GM23338 (cell line): ENCODE measurements around the gene RASA3. TPM values are rescaled to one million over a fixed set of nuclear protein-coding genes. Genes with fewer than 3 reads are reported as not detected.
A peak's percentile ranks its signal among the peaks of the same experiment; 100 is the strongest.

ENCODE experiments used
- ATAC-seq: fragments of 200-7000 bp; cut with Tn5 transposase; 3 replicates; pipeline ENCODE4 v1.9.1; 2020
- DNase-seq: peaks from one replicate; pipeline ENCODE4 v3.0.0-alpha.2; 2015; ENCODE audit warnings: low spot score
- H2AFZ ChIP-seq: fragments of 200-600 bp; sonication (generic); 2 replicates; pipeline ENCODE4 v1.8.0; 2016; ENCODE audit warnings: antibody characterized with exemption, mild to moderate bottlenecking, moderate library complexity
- H3F3A ChIP-seq: fragments of 200-600 bp; sonication (generic); replicated peaks from 2 replicates; pipeline ENCODE4 v1.8.0; 2017; ENCODE audit warnings: antibody characterized with exemption, mixed run types, low read depth
- H3K27ac ChIP-seq: fragments of 200-600 bp; sonication (generic); 2 replicates; pipeline ENCODE4 v1.6.1; 2016; ENCODE audit warnings: low read depth
- H3K27me3 ChIP-seq: fragments of 200-600 bp; sonication (generic); 2 replicates; pipeline ENCODE4 v1.8.0; 2016; ENCODE audit warnings: mild to moderate bottlenecking, mixed run types, moderate library complexity; ENCODE audit not compliant: insufficient read depth
- H3K36me3 ChIP-seq: fragments of 200-600 bp; sonication (generic); 2 replicates; pipeline ENCODE4 v1.8.0; 2016; ENCODE audit warnings: mild to moderate bottlenecking; ENCODE audit not compliant: insufficient read depth
- H3K4me1 ChIP-seq: fragments of 200-600 bp; sonication (generic); 2 replicates; pipeline ENCODE4 v1.8.0; 2016; ENCODE audit warnings: mild to moderate bottlenecking, moderate library complexity; ENCODE audit not compliant: insufficient read depth
- H3K4me2 ChIP-seq: fragments of 200-600 bp; sonication (generic); 2 replicates; pipeline ENCODE4 v1.7.1; 2017; ENCODE audit warnings: mixed run types
- H3K4me3 ChIP-seq: fragments of 200-600 bp; sonication (generic); 2 replicates; pipeline ENCODE4 v1.6.1; 2016; ENCODE audit warnings: mixed run types
- H3K79me2 ChIP-seq: fragments of 200-600 bp; sonication (generic); replicated peaks from 2 replicates; pipeline ENCODE4 v1.8.0; 2017; ENCODE audit warnings: mild to moderate bottlenecking; ENCODE audit not compliant: insufficient read depth
- H3K9me2 ChIP-seq: fragments of 200-600 bp; sonication (generic); 2 replicates; pipeline ENCODE4 v1.8.0; 2017; ENCODE audit not compliant: insufficient read depth
- H4K20me1 ChIP-seq: fragments of 200-600 bp; sonication (generic); replicated peaks from 2 replicates; pipeline ENCODE4 v1.8.0; 2017; ENCODE audit warnings: mild to moderate bottlenecking; ENCODE audit not compliant: insufficient read depth
- H3K27ac Mint-ChIP-seq: 2 replicates; pipeline ENCODE4 v1.8.0; 2020; ENCODE audit warnings: inconsistent platforms, mild to moderate bottlenecking, moderate library complexity, mixed read lengths
- H3K27me3 Mint-ChIP-seq: 3 replicates; pipeline ENCODE4 v1.8.0; 2022; ENCODE audit warnings: low read depth, mild to moderate bottlenecking, moderate library complexity, mixed read lengths, inconsistent platforms; ENCODE audit not compliant: insufficient read depth, poor library complexity
- H3K36me3 Mint-ChIP-seq: 3 replicates; pipeline ENCODE4 v1.8.0; 2021; ENCODE audit warnings: low read depth, mild to moderate bottlenecking, inconsistent platforms, moderate library complexity, mixed read lengths
- H3K4me1 Mint-ChIP-seq: 3 replicates; pipeline ENCODE4 v1.8.0; 2020; ENCODE audit warnings: mild to moderate bottlenecking, inconsistent platforms, mixed read lengths
- H3K4me3 Mint-ChIP-seq: 3 replicates; pipeline ENCODE4 v1.8.0; 2021; ENCODE audit warnings: moderate library complexity, mild to moderate bottlenecking, inconsistent platforms, mixed read lengths
- H3K9me3 Mint-ChIP-seq: 3 replicates; pipeline ENCODE4 v1.8.0; 2020; ENCODE audit warnings: moderate library complexity, mild to moderate bottlenecking, inconsistent platforms, mixed read lengths
- JUNB ChIP-seq: IDR thresholded peaks from one replicate; pipeline ENCODE4 v1.6.1; 2016; ENCODE audit warnings: antibody characterized with exemption; ENCODE audit not compliant: unreplicated experiment
- ZNF114 ChIP-seq: fragments of 250-450 bp; sonication (Bioruptor Pico); IDR thresholded peaks from 2 replicates; pipeline ENCODE4 v1.5.0; 2020; ENCODE audit warnings: mild to moderate bottlenecking, moderate library complexity
- polyA plus RNA-seq: library from polyadenylated mRNA; unstranded; fragments of >200 nt; fragmentation: Nextera tagmentation; extraction: Ambion mirVana; gene quantifications from 2 replicates; pipeline ENCODE4 v1.2.1, GENCODE V29; 2016
- total RNA-seq: library from RNA; depleted of rRNA; stranded (reverse); fragments of >200 nt; shearing (Covaris generic); gene quantifications from 2 replicates; pipeline ENCODE4 v1.2.3, GENCODE V29; 2014
- TF ChIP-seq, protein P1 (sequence below): fragments of 250-450 bp; sonication (Bioruptor Pico); IDR thresholded peaks from 2 replicates; pipeline ENCODE4 v1.5.0; 2020; ENCODE audit warnings: mild to moderate bottlenecking, moderate library complexity

RASA3 gene
- total and polyA plus RNA-seq, 2 experiments from 2014 or later: 11.2 to 20.7 TPM

DNA sequence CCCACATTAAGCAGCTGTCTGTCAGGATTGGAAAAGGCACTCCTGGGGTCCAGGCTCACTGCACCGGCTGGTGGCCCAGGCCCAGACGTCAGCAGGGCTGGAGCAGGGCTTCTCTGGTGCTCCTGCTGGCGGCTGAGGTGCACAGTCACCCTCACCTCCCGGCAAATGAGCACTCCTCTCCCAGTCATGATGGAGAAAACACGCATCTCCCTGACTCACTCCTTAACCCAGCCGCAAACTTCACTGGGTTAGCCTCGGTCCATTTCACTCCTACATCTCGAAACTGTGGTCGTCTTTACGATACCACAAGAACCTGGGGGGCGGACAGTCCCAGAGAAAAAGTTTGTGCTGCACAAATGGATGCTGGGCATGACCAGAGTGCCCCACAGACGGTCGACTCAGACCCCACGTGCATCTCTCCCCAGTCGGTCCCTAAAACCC lies 3.3 kb upstream of the RASA3 start (continued):
- TF ChIP-seq, protein P1, sequence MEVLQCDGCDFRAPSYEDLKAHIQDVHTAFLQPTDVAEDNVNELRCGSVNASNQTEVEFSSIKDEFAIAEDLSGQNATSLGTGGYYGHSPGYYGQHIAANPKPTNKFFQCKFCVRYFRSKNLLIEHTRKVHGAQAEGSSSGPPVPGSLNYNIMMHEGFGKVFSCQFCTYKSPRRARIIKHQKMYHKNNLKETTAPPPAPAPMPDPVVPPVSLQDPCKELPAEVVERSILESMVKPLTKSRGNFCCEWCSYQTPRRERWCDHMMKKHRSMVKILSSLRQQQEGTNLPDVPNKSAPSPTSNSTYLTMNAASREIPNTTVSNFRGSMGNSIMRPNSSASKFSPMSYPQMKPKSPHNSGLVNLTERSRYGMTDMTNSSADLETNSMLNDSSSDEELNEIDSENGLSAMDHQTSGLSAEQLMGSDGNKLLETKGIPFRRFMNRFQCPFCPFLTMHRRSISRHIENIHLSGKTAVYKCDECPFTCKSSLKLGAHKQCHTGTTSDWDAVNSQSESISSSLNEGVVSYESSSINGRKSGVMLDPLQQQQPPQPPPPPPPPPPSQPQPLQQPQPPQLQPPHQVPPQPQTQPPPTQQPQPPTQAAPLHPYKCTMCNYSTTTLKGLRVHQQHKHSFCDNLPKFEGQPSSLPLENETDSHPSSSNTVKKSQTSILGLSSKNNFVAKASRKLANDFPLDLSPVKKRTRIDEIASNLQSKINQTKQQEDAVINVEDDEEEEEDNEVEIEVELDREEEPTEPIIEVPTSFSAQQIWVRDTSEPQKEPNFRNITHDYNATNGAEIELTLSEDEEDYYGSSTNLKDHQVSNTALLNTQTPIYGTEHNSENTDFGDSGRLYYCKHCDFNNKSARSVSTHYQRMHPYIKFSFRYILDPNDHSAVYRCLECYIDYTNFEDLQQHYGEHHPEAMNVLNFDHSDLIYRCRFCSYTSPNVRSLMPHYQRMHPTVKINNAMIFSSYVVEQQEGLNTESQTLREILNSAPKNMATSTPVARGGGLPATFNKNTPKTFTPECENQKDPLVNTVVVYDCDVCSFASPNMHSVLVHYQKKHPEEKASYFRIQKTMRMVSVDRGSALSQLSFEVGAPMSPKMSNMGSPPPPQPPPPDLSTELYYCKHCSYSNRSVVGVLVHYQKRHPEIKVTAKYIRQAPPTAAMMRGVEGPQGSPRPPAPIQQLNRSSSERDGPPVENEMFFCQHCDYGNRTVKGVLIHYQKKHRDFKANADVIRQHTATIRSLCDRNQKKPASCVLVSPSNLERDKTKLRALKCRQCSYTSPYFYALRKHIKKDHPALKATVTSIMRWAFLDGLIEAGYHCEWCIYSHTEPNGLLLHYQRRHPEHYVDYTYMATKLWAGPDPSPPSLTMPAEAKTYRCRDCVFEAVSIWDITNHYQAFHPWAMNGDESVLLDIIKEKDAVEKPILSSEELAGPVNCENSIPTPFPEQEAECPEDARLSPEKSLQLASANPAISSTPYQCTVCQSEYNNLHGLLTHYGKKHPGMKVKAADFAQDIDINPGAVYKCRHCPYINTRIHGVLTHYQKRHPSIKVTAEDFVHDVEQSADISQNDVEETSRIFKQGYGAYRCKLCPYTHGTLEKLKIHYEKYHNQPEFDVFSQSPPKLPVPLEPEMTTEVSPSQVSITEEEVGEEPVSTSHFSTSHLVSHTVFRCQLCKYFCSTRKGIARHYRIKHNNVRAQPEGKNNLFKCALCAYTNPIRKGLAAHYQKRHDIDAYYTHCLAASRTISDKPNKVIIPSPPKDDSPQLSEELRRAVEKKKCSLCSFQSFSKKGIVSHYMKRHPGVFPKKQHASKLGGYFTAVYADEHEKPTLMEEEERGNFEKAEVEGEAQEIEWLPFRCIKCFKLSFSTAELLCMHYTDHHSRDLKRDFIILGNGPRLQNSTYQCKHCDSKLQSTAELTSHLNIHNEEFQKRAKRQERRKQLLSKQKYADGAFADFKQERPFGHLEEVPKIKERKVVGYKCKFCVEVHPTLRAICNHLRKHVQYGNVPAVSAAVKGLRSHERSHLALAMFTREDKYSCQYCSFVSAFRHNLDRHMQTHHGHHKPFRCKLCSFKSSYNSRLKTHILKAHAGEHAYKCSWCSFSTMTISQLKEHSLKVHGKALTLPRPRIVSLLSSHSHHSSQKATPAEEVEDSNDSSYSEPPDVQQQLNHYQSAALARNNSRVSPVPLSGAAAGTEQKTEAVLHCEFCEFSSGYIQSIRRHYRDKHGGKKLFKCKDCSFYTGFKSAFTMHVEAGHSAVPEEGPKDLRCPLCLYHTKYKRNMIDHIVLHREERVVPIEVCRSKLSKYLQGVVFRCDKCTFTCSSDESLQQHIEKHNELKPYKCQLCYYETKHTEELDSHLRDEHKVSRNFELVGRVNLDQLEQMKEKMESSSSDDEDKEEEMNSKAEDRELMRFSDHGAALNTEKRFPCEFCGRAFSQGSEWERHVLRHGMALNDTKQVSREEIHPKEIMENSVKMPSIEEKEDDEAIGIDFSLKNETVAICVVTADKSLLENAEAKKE (CRISPR knock-in tag): no peak

DNA sequence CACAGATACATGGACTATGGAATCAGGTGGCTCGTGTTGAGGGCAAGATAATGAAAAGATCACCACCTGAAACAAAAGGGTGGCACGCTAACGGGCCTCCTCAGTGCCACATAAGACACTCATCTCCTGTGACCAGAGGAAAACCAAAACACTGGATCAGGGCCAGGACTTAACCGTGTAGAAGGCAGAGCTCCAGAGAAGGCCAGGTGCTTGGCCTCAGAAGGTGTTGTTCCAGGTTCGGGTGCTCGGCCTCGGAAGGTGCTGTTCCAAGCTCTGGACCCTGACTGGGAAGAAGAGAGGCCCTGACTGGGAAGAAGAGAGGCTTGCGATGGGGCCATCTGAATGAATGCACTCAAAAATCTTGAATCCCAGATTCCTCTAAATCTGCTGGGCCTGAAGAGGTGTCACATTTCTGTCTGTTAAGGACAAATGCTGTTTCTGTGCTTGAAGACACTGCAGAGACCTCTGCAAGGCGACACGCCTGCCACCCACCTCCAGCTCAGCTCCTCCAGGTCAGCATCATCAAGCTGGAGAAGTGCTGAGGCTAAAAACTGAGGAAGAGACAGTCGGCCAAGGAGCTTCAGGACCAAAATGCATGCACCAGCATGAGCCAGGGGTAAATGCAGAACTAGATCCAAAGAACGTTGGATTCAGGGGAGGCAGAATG lies 2.7 kb upstream of the RASA3 start:
- peaks cover 20% of the 10 kb centered on the region; the same call in 1 of the 2 replicates for H3F3A ChIP-seq
- H3K4me2 ChIP-seq: no peak overlapping the region
- peaks cover 24% of the 10 kb centered on the region for H3K4me1 Mint-ChIP-seq
- H3K27me3 Mint-ChIP-seq: peaks cover 17% of the 10 kb centered on the region
- no peak overlapping the region for H2AFZ ChIP-seq
- H3K27ac ChIP-seq: 0 out of 2 replicates have a peak overlapping the region, but pooled peaks have one; percentile 32
- H3K9me2 ChIP-seq: no peaks in the 10 kb centered on the region
- TF ChIP-seq ZNF114 (CRISPR knock-in tag) (no peak), JUNB (no peak)
- H3K4me1 ChIP-seq: peaks cover 8% of the 10 kb centered on the region
- no peak for ATAC-seq
- DNase-seq: no peak
- H3K4me3 ChIP-seq: no peak overlapping the region
- H4K20me1 ChIP-seq: no peaks in the 10 kb centered on the region; the same call in 1 of the 2 replicates
- peaks cover 3% of the 10 kb centered on the region; the same call in 1 of the 3 replicates for H3K36me3 Mint-ChIP-seq
- H3K27ac Mint-ChIP-seq: no peak overlapping the region
- peaks cover 16% of the 10 kb centered on the region for H3K79me2 ChIP-seq
- peaks cover 5% of the 10 kb centered on the region; the same call in 1 of the 2 replicates for H3K27me3 ChIP-seq
- no peaks in the 10 kb centered on the region; the same call in 1 of the 2 replicates for H3K36me3 ChIP-seq
- H3K9me3 Mint-ChIP-seq: peaks cover 7% of the 10 kb centered on the region
- H3K4me3 Mint-ChIP-seq: no peak overlapping the region
